Medulla oblongata (tissue), 1 donor: ENCODE measurements around the gene DUSP22.

Experiments
- DNase-seq: peaks from one replicate; pipeline ENCODE4 v3.0.0-alpha.2; 2015; ENCODE audit errors: extremely low spot score

Gene DUSP22

GRCh38 chr6:351867-352289, 59.6 kb downstream of the DUSP22 start:
- DNase-seq: no peak

- no peak for DNase-seq
Observed at GRCh38 chr6:352474-352873, 60.2 kb downstream of the DUSP22 start.

- no peak for DNase-seq
Observed at GRCh38 chr6:352896-353470, 60.7 kb downstream of the DUSP22 start.

GRCh38 chr6:353642-354614, 61.6 kb downstream of the DUSP22 start:
- DNase-seq: no peak

GRCh38 chr6:354631-355280, 62.5 kb downstream of the DUSP22 start:
- DNase-seq: no peak

- DNase-seq: no peak
Observed at GRCh38 chr6:355373-356208, 63.3 kb downstream of the DUSP22 start.

- no peak for DNase-seq
Observed at GRCh38 chr6:356828-357251, 64.6 kb downstream of the DUSP22 start.

- DNase-seq: no peak
Observed at GRCh38 chr6:357261-357790, 65.0 kb downstream of the DUSP22 start.

GRCh38 chr6:357791-358341, 65.6 kb downstream of the DUSP22 start:
- no peak for DNase-seq

GRCh38 chr6:358432-358831, 66.1 kb downstream of the DUSP22 start:
- no peak for DNase-seq

- no peak for DNase-seq
Observed at GRCh38 chr6:358847-359246, 66.6 kb downstream of the DUSP22 start.

- DNase-seq: no peak
Observed at GRCh38 chr6:359261-360035, 67.2 kb downstream of the DUSP22 start.

GRCh38 chr6:360349-360748, 68.1 kb downstream of the DUSP22 start:
- DNase-seq: no peak

GRCh38 chr6:360764-361373, 68.6 kb downstream of the DUSP22 start:
- no peak for DNase-seq

- no peak for DNase-seq
Observed at GRCh38 chr6:361411-362132, 69.3 kb downstream of the DUSP22 start.

GRCh38 chr6:362231-362923, 70.1 kb downstream of the DUSP22 start:
- no peak for DNase-seq

GRCh38 chr6:362924-363249, 70.6 kb downstream of the DUSP22 start:
- no peak for DNase-seq

- DNase-seq: no peak
Observed at GRCh38 chr6:363291-363690, 71.0 kb downstream of the DUSP22 start.

GRCh38 chr6:363909-364308, 71.6 kb downstream of the DUSP22 start:
- DNase-seq: no peak
